ENCODE measurements around the gene ZRANB3.

ZRANB3 gene

DNA sequence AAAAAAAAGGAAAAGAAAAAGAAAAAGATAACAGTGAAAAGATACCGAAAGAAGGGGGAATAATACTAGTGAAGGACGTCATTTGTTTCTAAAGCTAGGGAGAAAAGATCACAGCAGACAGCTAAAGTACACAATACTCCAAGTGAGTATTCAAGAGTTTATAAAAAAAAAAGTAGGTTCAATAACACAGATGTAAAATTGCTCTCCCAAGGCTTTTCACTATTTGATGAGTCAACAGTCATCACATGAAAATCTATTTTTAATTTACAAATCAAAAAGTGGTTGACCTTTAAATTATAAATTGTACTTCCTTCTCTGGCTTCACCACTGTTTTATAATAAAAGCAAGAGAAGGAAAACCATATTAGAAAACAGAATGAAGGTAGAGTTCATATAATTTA is 144.0 kb downstream of the ZRANB3 start:
- TF ChIP-seq POLR2AphosphoS5 (IDR thresholded peaks at IDR 0.05; ENCODE audit: low read depth, low read length) = no peak
- no peak for TF ChIP-seq SIN3A (IDR thresholded peaks at IDR 0.05; ENCODE audit: borderline replicate concordance, insufficient read depth, low read length)
- no peak for TF ChIP-seq TAF1 (IDR thresholded peaks at IDR 0.05; ENCODE audit: borderline replicate concordance, insufficient read depth, low read length)

- TF ChIP-seq TAF1 (IDR thresholded peaks at IDR 0.05; ENCODE audit: borderline replicate concordance, insufficient read depth, low read length) (no peak), FOXP2 (optimal IDR thresholded peaks at IDR 0.05; ENCODE audit: borderline replicate concordance, extremely low read depth, extremely low read length, insufficient read depth) (no peak), POLR2AphosphoS5 (IDR thresholded peaks at IDR 0.05; ENCODE audit: low read depth, low read length) (no peak), SIN3A (IDR thresholded peaks at IDR 0.05; ENCODE audit: borderline replicate concordance, insufficient read depth, low read length) (no peak)
- TF ChIP-seq, protein P1, sequence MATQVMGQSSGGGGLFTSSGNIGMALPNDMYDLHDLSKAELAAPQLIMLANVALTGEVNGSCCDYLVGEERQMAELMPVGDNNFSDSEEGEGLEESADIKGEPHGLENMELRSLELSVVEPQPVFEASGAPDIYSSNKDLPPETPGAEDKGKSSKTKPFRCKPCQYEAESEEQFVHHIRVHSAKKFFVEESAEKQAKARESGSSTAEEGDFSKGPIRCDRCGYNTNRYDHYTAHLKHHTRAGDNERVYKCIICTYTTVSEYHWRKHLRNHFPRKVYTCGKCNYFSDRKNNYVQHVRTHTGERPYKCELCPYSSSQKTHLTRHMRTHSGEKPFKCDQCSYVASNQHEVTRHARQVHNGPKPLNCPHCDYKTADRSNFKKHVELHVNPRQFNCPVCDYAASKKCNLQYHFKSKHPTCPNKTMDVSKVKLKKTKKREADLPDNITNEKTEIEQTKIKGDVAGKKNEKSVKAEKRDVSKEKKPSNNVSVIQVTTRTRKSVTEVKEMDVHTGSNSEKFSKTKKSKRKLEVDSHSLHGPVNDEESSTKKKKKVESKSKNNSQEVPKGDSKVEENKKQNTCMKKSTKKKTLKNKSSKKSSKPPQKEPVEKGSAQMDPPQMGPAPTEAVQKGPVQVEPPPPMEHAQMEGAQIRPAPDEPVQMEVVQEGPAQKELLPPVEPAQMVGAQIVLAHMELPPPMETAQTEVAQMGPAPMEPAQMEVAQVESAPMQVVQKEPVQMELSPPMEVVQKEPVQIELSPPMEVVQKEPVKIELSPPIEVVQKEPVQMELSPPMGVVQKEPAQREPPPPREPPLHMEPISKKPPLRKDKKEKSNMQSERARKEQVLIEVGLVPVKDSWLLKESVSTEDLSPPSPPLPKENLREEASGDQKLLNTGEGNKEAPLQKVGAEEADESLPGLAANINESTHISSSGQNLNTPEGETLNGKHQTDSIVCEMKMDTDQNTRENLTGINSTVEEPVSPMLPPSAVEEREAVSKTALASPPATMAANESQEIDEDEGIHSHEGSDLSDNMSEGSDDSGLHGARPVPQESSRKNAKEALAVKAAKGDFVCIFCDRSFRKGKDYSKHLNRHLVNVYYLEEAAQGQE (IDR thresholded peaks at IDR 0.05; ENCODE audit: insufficient read depth in 1 of 2, low read depth in 2 of 2, low read length in 2 of 2) = no peak
Observed at GRCh38 chr2:135378591-135378990, 152.4 kb downstream of the ZRANB3 start.

DNA sequence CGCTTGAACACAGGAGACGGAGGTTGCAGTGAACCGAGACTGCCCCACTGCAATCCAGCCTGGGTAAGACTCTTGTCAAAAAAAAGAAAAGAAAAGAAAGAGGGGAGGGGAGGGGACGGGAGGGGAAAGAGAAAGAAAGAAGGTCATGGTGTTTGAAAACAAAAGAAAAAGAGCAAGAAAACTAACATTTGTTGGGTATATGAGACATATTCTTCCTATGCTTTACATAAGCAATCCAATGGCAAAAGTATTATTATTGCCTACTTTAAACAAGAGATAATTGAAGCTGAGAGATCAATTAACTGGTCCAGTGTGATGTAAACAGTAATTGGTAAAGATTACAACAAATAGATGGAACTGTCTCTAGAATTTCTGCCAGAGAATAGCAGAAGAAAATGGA is 157.3 kb downstream of the ZRANB3 start:
- TF ChIP-seq, protein P1 (IDR thresholded peaks at IDR 0.05; ENCODE audit: insufficient read depth in 1 of 2, low read depth in 2 of 2, low read length in 2 of 2) = no peak
- no peak for TF ChIP-seq TAF1 (IDR thresholded peaks at IDR 0.05; ENCODE audit: borderline replicate concordance, insufficient read depth, low read length)
- TF ChIP-seq SIN3A (IDR thresholded peaks at IDR 0.05; ENCODE audit: borderline replicate concordance, insufficient read depth, low read length) = no peak
- no peak for TF ChIP-seq FOXP2 (optimal IDR thresholded peaks at IDR 0.05; ENCODE audit: borderline replicate concordance, extremely low read depth, extremely low read length, insufficient read depth)
- TF ChIP-seq POLR2AphosphoS5 (IDR thresholded peaks at IDR 0.05; ENCODE audit: low read depth, low read length) = no peak

GRCh38 chr2:135349941-135350340 is 181.1 kb downstream of the ZRANB3 start:
- TF ChIP-seq, protein P1 (IDR thresholded peaks at IDR 0.05; ENCODE audit: insufficient read depth in 1 of 2, low read depth in 2 of 2, low read length in 2 of 2) = no peak
- TF ChIP-seq FOXP2 (optimal IDR thresholded peaks at IDR 0.05; ENCODE audit: borderline replicate concordance, extremely low read depth, extremely low read length, insufficient read depth) (no peak), SIN3A (IDR thresholded peaks at IDR 0.05; ENCODE audit: borderline replicate concordance, insufficient read depth, low read length) (no peak), POLR2AphosphoS5 (IDR thresholded peaks at IDR 0.05; ENCODE audit: low read depth, low read length) (no peak), TAF1 (IDR thresholded peaks at IDR 0.05; ENCODE audit: borderline replicate concordance, insufficient read depth, low read length) (no peak)

DNA sequence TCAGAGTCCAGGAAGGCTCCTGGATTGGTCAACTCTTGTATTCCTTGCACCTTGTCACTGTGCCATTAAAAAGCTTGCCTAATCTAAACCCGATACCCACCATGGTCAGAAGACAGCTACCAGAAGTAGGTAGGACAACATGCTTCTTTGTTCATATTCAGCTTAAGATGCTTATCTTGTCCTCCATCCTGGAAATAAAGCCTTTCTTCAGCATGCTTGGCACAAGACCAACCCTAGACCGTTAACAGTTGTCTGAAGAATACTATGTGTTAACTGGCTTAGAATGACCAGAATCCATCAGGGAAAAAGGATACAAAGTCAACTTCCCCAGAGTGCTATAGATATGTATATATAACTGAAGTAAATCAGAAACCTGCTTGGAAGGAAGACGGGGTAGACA is 193.9 kb downstream of the ZRANB3 start:
- no peak for TF ChIP-seq SIN3A (IDR thresholded peaks at IDR 0.05; ENCODE audit: borderline replicate concordance, insufficient read depth, low read length)
- no peak for TF ChIP-seq FOXP2 (optimal IDR thresholded peaks at IDR 0.05; ENCODE audit: borderline replicate concordance, extremely low read depth, extremely low read length, insufficient read depth)
- TF ChIP-seq, protein P1 (IDR thresholded peaks at IDR 0.05; ENCODE audit: insufficient read depth in 1 of 2, low read depth in 2 of 2, low read length in 2 of 2) = no peak
- no peak for TF ChIP-seq POLR2AphosphoS5 (IDR thresholded peaks at IDR 0.05; ENCODE audit: low read depth, low read length)
- TF ChIP-seq TAF1 (IDR thresholded peaks at IDR 0.05; ENCODE audit: borderline replicate concordance, insufficient read depth, low read length) = no peak

All from PFSK-1 (cell line).